ENCODE data around the gene CAPN12.

Gene CAPN12

DNA sequence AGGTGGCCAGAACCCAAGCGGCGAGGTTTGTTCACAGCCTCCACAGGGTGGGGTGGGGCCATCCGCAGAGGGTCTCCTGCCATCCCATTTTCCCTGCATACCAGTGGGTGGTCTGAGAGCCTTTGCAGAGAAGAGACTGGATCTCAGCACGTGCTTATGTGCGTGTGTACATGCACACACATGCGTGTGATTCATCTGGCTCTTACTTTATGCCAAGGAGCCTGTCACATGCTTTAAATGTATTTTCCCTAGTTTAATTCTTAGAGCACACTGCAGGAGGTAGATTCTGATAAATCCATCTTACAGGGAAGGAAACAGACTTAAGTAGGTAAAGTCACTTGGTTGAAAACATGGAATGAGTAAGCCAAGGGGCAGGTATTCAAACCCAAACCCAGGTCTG lies 47.1 kb downstream of the CAPN12 start:
- CTCF ChIA-PET, result no interaction called here
- 98% methylated on average over 6 of the region's 6 CpGs for WGBS (ENCODE audit: insufficient coverage)
- no peak for DNase-seq
- POLR2A ChIA-PET, result no interaction called here
- peaks cover 5 to 64% (median 25%) of the 10 kb centered on the region in 4 experiments for H3K36me3 ChIP-seq (ENCODE audit: control insufficient read depth in 4 of 4, insufficient read depth in 4 of 4, low read length in 3 of 4)
- H3K4me3 ChIP-seq (ENCODE audit: control insufficient read depth in 1 of 7, extremely low read depth in 1 of 7, insufficient read depth in 4 of 7, low read depth in 2 of 7, low read length in 6 of 7), result no peak overlapping the region
- peaks cover 9 to 65% (median 38%) of the 10 kb centered on the region in 4 experiments for H3K4me1 ChIP-seq (ENCODE audit: control extremely low read depth in 1 of 4, control insufficient read depth in 4 of 4, insufficient read depth in 4 of 4, low read length in 3 of 4)
- no peak overlapping the region for H3K27ac ChIP-seq (ENCODE audit: insufficient read depth in 1 of 2, low read depth in 1 of 2, low read length in 2 of 2, poor library complexity in 1 of 2, severe bottlenecking in 2 of 2)
- no peaks in the 10 kb centered on the region for H3K27me3 ChIP-seq (replicated peaks in 2 of 5; ENCODE audit: control insufficient read depth in 4 of 5, insufficient read depth in 5 of 5, low read length in 4 of 5)
- H3K9me3 ChIP-seq (ENCODE audit: control extremely low read depth in 1 of 5, control insufficient read depth in 4 of 5, insufficient read depth in 2 of 5, low read depth in 1 of 5, low read length in 4 of 5), result no peaks in the 10 kb centered on the region

- no peaks in the 10 kb centered on the region for H3K9me3 ChIP-seq (ENCODE audit: control extremely low read depth in 1 of 5, control insufficient read depth in 4 of 5, insufficient read depth in 2 of 5, low read depth in 1 of 5, low read length in 4 of 5)
- no peaks in the 10 kb centered on the region for H3K27me3 ChIP-seq (replicated peaks in 2 of 5; ENCODE audit: control insufficient read depth in 4 of 5, insufficient read depth in 5 of 5, low read length in 4 of 5)
- no peak overlapping the region for H3K4me3 ChIP-seq (ENCODE audit: control insufficient read depth in 1 of 7, extremely low read depth in 1 of 7, insufficient read depth in 4 of 7, low read depth in 2 of 7, low read length in 6 of 7)
- DNase-seq, result no peak
- peaks cover 9 to 70% (median 43%) of the 10 kb centered on the region in 4 experiments for H3K4me1 ChIP-seq (ENCODE audit: control extremely low read depth in 1 of 4, control insufficient read depth in 4 of 4, insufficient read depth in 4 of 4, low read length in 3 of 4)
- H3K27ac ChIP-seq (ENCODE audit: insufficient read depth in 1 of 2, low read depth in 1 of 2, low read length in 2 of 2, poor library complexity in 1 of 2, severe bottlenecking in 2 of 2), result no peak overlapping the region
- POLR2A ChIA-PET, result no interaction called here
- 99% methylated on average over 6 of the region's 6 CpGs for WGBS (ENCODE audit: insufficient coverage)
- H3K36me3 ChIP-seq (ENCODE audit: control insufficient read depth in 4 of 4, insufficient read depth in 4 of 4, low read length in 3 of 4), result peaks cover 5 to 64% (median 20%) of the 10 kb centered on the region in 4 experiments
- CTCF ChIA-PET, result interaction anchor here (1.1 kb wide), 1 partner anchor 10 kb away, joined by 3 read pairs; no protein-coding TSS in a partner anchor
Observed at GRCh38 chr19:38696729-38697055, 47.6 kb downstream of the CAPN12 start.

GRCh38 chr19:38695832-38696728 lies 48.2 kb downstream of the CAPN12 start:
- Histone ChIP-seq H3K9me3 (ENCODE audit: control extremely low read depth in 1 of 5, control insufficient read depth in 4 of 5, insufficient read depth in 2 of 5, low read depth in 1 of 5, low read length in 4 of 5) (no peaks in the 10 kb centered on the region), H3K36me3 (ENCODE audit: control insufficient read depth in 4 of 4, insufficient read depth in 4 of 4, low read length in 3 of 4) (peaks cover 5 to 58% (median 15%) of the 10 kb centered on the region in 4 experiments), H3K4me3 (ENCODE audit: control insufficient read depth in 1 of 7, extremely low read depth in 1 of 7, insufficient read depth in 4 of 7, low read depth in 2 of 7, low read length in 6 of 7) (no peak overlapping the region), H3K27me3 (replicated peaks in 2 of 5; ENCODE audit: control insufficient read depth in 4 of 5, insufficient read depth in 5 of 5, low read length in 4 of 5) (no peaks in the 10 kb centered on the region), H3K27ac (ENCODE audit: insufficient read depth in 1 of 2, low read depth in 1 of 2, low read length in 2 of 2, poor library complexity in 1 of 2, severe bottlenecking in 2 of 2) (no peak overlapping the region), H3K4me1 (ENCODE audit: control extremely low read depth in 1 of 4, control insufficient read depth in 4 of 4, insufficient read depth in 4 of 4, low read length in 3 of 4) (peaks cover 9 to 76% (median 44%) of the 10 kb centered on the region in 4 experiments)
- DNase-seq, result no peak
- CTCF ChIA-PET, result interaction anchor here (0.9 to 1.1 kb wide), 2 partner anchors 10 to 59 kb away, joined by 3 read pairs; no protein-coding TSS in a partner anchor
- POLR2A ChIA-PET, result no interaction called here
- WGBS (ENCODE audit: insufficient coverage), result 96% methylated on average over 14 of the region's 22 CpGs

DNA sequence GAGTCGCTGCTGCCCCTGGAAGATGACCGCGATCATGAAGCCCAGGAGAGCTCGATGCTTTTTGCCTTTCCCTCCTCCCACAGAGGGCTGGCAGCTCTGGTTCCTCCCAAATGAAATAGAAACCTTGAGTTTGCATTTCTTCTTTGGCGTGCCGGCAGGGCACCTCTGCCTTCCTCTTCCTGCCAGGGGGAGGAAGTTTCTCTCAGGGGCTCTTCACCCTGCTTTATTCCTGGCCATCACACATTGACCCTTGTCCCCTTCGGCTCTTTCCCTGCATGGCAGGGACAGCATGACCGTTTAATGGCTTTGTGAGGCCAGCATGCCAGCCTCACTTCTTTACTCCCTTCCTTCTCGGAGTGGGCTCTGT lies 49.0 kb downstream of the CAPN12 start:
- Histone ChIP-seq H3K27ac (ENCODE audit: insufficient read depth in 1 of 2, low read depth in 1 of 2, low read length in 2 of 2, poor library complexity in 1 of 2, severe bottlenecking in 2 of 2) (no peak overlapping the region), H3K27me3 (replicated peaks in 2 of 5; ENCODE audit: control insufficient read depth in 4 of 5, insufficient read depth in 5 of 5, low read length in 4 of 5) (no peaks in the 10 kb centered on the region), H3K4me3 (ENCODE audit: control insufficient read depth in 1 of 7, extremely low read depth in 1 of 7, insufficient read depth in 4 of 7, low read depth in 2 of 7, low read length in 6 of 7) (peak overlapping the region in 4 of 7 experiments; percentile 22 to 48 (median 26)), H3K36me3 (ENCODE audit: control insufficient read depth in 4 of 4, insufficient read depth in 4 of 4, low read length in 3 of 4) (peaks cover 2 to 50% (median 8%) of the 10 kb centered on the region in 4 experiments), H3K4me1 (ENCODE audit: control extremely low read depth in 1 of 4, control insufficient read depth in 4 of 4, insufficient read depth in 4 of 4, low read length in 3 of 4) (peaks cover 9 to 83% (median 46%) of the 10 kb centered on the region in 4 experiments), H3K9me3 (ENCODE audit: control extremely low read depth in 1 of 5, control insufficient read depth in 4 of 5, insufficient read depth in 2 of 5, low read depth in 1 of 5, low read length in 4 of 5) (no peaks in the 10 kb centered on the region)
- POLR2A ChIA-PET, result no interaction called here
- 26% methylated on average over 9 of the region's 9 CpGs for WGBS (ENCODE audit: insufficient coverage)
- CTCF ChIA-PET, result interaction anchor here (1.0 to 1.9 kb wide), 2 partner anchors 9 to 57 kb away, joined by 3 to 6 read pairs; no protein-coding TSS in a partner anchor
- DNase-seq, result peak in 2 of 3 donors; percentile 24 to 29

DNA sequence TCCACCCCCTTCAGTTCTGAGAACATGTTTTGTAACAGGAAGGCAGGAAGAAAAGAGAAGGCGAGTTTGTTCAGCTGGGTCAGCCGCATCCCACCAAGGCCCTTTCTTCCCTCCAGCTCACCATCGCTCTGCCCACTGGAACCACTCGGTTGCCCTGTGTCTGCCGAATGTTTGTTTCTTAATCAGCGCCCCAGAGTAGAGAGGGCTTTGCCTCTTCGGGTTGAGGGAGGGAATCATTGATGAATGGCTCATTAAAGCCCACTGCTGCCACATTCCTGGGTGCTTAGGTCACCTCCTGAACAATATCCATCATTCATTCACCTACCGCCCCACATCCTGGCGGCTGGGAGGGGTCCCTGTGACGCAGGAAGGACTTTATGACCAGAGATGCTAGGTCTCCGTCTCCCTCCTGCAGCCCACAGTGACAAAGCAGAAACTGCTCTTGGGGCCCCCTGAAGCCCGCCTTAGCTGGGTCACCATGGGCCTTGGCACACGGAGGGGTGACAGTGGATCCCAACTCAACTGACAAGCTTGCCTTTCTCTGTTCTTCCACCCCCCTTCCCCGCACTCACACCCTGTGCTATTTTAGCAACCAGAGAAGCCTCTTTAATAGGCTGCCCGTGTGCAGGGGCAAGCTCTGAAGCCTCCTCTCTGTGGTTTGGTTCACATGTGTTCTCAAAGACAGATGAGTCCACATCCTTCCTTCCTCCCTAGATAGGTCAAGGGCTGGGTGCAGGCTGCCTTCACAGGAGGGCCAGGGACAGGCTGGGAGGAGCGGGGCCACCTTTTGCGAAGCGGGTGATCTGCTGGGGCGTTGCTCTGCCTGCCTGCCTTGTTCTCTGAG lies 50.7 kb downstream of the CAPN12 start:
- H3K4me1 ChIP-seq (ENCODE audit: control extremely low read depth in 1 of 4, control insufficient read depth in 4 of 4, insufficient read depth in 4 of 4, low read length in 3 of 4), result peaks cover 13 to 93% (median 50%) of the 10 kb centered on the region in 4 experiments
- ChIA-PET CTCF (interaction anchor here (0.6 to 1.9 kb wide), 6 partner anchors 12 to 747 kb away, joined by 3 to 9 read pairs (median 4); partner anchors contain the start of genes ACTN4, MRPS12 and SARS2), POLR2A (interaction anchor here (0.6 to 1.2 kb wide), 4 partner anchors 10 to 167 kb away, joined by 3 to 7 read pairs (median 4); partner anchors contain the start of gene ACTN4)
- H3K27me3 ChIP-seq (replicated peaks in 2 of 5; ENCODE audit: control insufficient read depth in 4 of 5, insufficient read depth in 5 of 5, low read length in 4 of 5), result no peaks in the 10 kb centered on the region
- H3K27ac ChIP-seq (ENCODE audit: insufficient read depth in 1 of 2, low read depth in 1 of 2, low read length in 2 of 2, poor library complexity in 1 of 2, severe bottlenecking in 2 of 2), result peak overlapping the region; percentile 58 to 75
- WGBS (ENCODE audit: insufficient coverage), result 1% methylated on average over 9 of the region's 19 CpGs
- H3K36me3 ChIP-seq (ENCODE audit: control insufficient read depth in 4 of 4, insufficient read depth in 4 of 4, low read length in 3 of 4), result peaks cover 2 to 43% (median 6%) of the 10 kb centered on the region in 4 experiments
- DNase-seq, result peak; percentile 66 to 93 (median 91)
- H3K9me3 ChIP-seq (ENCODE audit: control extremely low read depth in 1 of 5, control insufficient read depth in 4 of 5, insufficient read depth in 2 of 5, low read depth in 1 of 5, low read length in 4 of 5), result no peaks in the 10 kb centered on the region
- H3K4me3 ChIP-seq (ENCODE audit: control insufficient read depth in 1 of 7, extremely low read depth in 1 of 7, insufficient read depth in 4 of 7, low read depth in 2 of 7, low read length in 6 of 7), result peak overlapping the region in 4 of 7 experiments; percentile 32 to 54 (median 50)

DNA sequence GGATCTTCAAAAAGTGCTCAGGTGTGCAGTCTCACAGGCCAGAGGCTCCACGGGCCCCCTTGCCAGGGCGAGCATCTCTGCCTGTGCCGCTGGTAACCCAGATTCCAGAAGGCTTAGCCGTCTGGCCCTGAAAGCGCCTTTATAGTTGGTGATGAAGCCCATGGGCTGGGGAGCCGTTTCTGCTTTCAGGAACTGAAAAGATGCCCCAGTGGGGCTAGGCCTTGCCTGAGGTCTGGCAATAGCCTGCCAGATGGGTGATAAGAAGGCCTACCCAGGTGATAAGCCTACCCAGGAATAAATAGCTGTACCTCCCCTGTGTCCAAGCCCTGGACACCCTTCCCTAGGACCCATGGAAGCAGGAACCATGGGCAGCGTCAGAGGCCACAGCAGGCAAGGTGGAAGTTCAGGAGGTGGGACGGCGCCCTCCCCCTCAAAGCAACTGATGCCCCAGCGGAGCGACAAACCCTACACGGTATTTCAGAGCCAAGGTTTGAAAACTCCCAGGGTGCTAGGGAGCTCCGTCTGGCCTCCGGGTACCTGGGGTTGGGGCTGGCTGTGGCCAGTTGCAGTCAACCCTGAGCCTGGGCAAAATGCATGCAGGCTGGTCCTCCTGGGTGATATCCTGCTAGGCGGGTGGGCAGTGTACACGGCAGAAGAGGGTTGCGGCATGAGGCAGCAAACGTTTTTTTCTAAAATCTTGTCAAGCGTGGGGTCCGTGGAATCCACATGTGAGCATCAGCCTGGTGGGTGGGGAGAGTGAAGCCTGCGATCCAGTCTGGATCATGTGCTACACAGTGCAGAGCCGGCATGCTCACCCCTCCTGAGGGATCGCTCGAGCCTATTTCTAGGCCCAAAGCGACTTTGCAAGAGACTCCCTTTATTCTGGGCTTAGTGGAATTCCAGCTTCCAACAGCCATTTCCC lies 51.6 kb downstream of the CAPN12 start:
- POLR2A ChIA-PET, result interaction anchor here (1.2 kb wide), 1 partner anchor 45 kb away, joined by 7 read pairs; the partner anchor contains the start of gene ACTN4
- no peaks in the 10 kb centered on the region for H3K27me3 ChIP-seq (replicated peaks in 2 of 5; ENCODE audit: control insufficient read depth in 4 of 5, insufficient read depth in 5 of 5, low read length in 4 of 5)
- H3K4me1 ChIP-seq (ENCODE audit: control extremely low read depth in 1 of 4, control insufficient read depth in 4 of 4, insufficient read depth in 4 of 4, low read length in 3 of 4), result peaks cover 15 to 93% (median 59%) of the 10 kb centered on the region in 4 experiments
- peaks cover 2 to 42% (median 6%) of the 10 kb centered on the region in 4 experiments for H3K36me3 ChIP-seq (ENCODE audit: control insufficient read depth in 4 of 4, insufficient read depth in 4 of 4, low read length in 3 of 4)
- H3K27ac ChIP-seq (ENCODE audit: insufficient read depth in 1 of 2, low read depth in 1 of 2, low read length in 2 of 2, poor library complexity in 1 of 2, severe bottlenecking in 2 of 2), result peak overlapping the region in 1 of 2 experiments; percentile 75
- peak overlapping the region in 4 of 7 experiments; percentile 15 to 54 (median 35) for H3K4me3 ChIP-seq (ENCODE audit: control insufficient read depth in 1 of 7, extremely low read depth in 1 of 7, insufficient read depth in 4 of 7, low read depth in 2 of 7, low read length in 6 of 7)
- WGBS (ENCODE audit: insufficient coverage), result 86% methylated on average over 18 of the region's 25 CpGs
- CTCF ChIA-PET, result interaction anchor here (0.6 to 1.9 kb wide), 3 partner anchors 31 to 748 kb away, joined by 3 to 5 read pairs (median 3); partner anchors contain the start of genes MRPS12 and SARS2
- H3K9me3 ChIP-seq (ENCODE audit: control extremely low read depth in 1 of 5, control insufficient read depth in 4 of 5, insufficient read depth in 2 of 5, low read depth in 1 of 5, low read length in 4 of 5), result no peaks in the 10 kb centered on the region
- no peak for DNase-seq
